H1 (cell line): ENCODE results near the gene EVI5. TPM values are rescaled to one million over a fixed set of nuclear protein-coding genes. Genes with fewer than 3 reads are reported as not detected.

Source experiments
- CTCF ChIA-PET: fragments of 300-600 bp; sonication (Branson Sonifier 250); formaldehyde crosslinking; loops from one replicate; lab custom pipeline; 2021; ENCODE audit not compliant: partially characterized antibody; lab: Charles Lee
- POLR2A ChIA-PET: fragments of 300-600 bp; sonication (Branson Sonifier 250); formaldehyde crosslinking; loops from one replicate; lab custom pipeline; 2021; ENCODE audit warnings: inconsistent platforms; ENCODE audit not compliant: partially characterized antibody; lab: Charles Lee
- DNase-seq, 2 experiments: peaks; one replicate each; pipeline versions ENCODE4 v3.0.0 to v3.0.0-alpha.2; 2010 to 2022; ENCODE audit warnings: low spot score in 2 of 2, low read depth in 1 of 2, mixed read lengths in 1 of 2
- FAIRE-seq: peaks from 2 replicates; lab custom pipeline; 2011; peaks lifted over from hg19 to GRCh38; lab: Jason Lieb, UNC
- H2AFZ ChIP-seq: 2 replicates; pipeline ENCODE4 v1.8.1; 2012; ENCODE audit warnings: low read length, inconsistent platforms
- H2AK5ac ChIP-seq: 2 replicates; pipeline ENCODE4 v1.6.1; 2013; ENCODE audit warnings: low read depth, low read length
- H2BK120ac ChIP-seq: replicated peaks from 2 replicates; pipeline ENCODE3; 2013; ENCODE audit warnings: low read depth, low read length, inconsistent platforms
- H2BK12ac ChIP-seq: 2 replicates; pipeline ENCODE4 v1.6.1; 2013; ENCODE audit warnings: low read depth, low read length
- H2BK15ac ChIP-seq: 2 replicates; pipeline ENCODE4 v1.6.1; 2013; ENCODE audit warnings: low read length
- H2BK20ac ChIP-seq: 2 replicates; pipeline ENCODE4 v1.6.1; 2013; ENCODE audit warnings: low read length
- H2BK5ac ChIP-seq: 2 replicates; pipeline ENCODE4 v1.6.1; 2013; ENCODE audit warnings: low read depth, low read length
- H3K14ac ChIP-seq: 2 replicates; pipeline ENCODE4 v1.6.1; 2013; ENCODE audit warnings: inconsistent platforms; ENCODE audit not compliant: insufficient read length
- H3K18ac ChIP-seq: 2 replicates; pipeline ENCODE4 v1.6.1; 2013; ENCODE audit warnings: low read length; ENCODE audit errors: extremely low read depth
- H3K23ac ChIP-seq: 2 replicates; pipeline ENCODE4 v1.6.1; 2013; ENCODE audit warnings: inconsistent platforms; ENCODE audit not compliant: insufficient read length
- H3K23me2 ChIP-seq: 2 replicates; pipeline ENCODE4 v1.6.1; 2013; ENCODE audit warnings: low read depth, low read length
- H3K27ac ChIP-seq: 2 replicates; pipeline ENCODE4 v1.6.1; 2011; ENCODE audit warnings: low read depth, low read length, inconsistent platforms
- H3K27me3 ChIP-seq, 4 experiments: replicated peaks in 1 of 4; 1 replicate in 1 of 4; 2 replicates in 3 of 4; pipeline versions ENCODE4 v1.6.1 to v1.8.1; 2011 to 2013; ENCODE audit warnings: low read length in 3 of 4, mild to moderate bottlenecking in 3 of 4, inconsistent platforms in 2 of 4, mixed read lengths in 2 of 4, moderate library complexity in 1 of 4; ENCODE audit not compliant: control insufficient read depth in 3 of 4, insufficient read depth in 3 of 4; ENCODE audit errors: extremely low read depth in 1 of 4
- H3K36me3 ChIP-seq, 4 experiments: 2 replicates each; pipeline versions ENCODE4 v1.6.1 to v1.8.1; 2011 to 2013; ENCODE audit warnings: mild to moderate bottlenecking in 4 of 4, low read length in 3 of 4, moderate library complexity in 2 of 4, control low read depth in 1 of 4, inconsistent platforms in 1 of 4; ENCODE audit not compliant: insufficient read depth in 4 of 4, control insufficient read depth in 2 of 4
- H3K4ac ChIP-seq: replicated peaks from 2 replicates; pipeline ENCODE3; 2013; ENCODE audit warnings: low read length, low read depth, mixed read lengths, inconsistent platforms; ENCODE audit not compliant: insufficient read length
- H3K4me1 ChIP-seq, 4 experiments: replicated peaks in 1 of 4; 1 replicate in 1 of 4; 2 replicates in 3 of 4; pipeline versions ENCODE4 v1.6.1 to v1.8.1; 2011 to 2013; ENCODE audit warnings: low read length in 3 of 4, inconsistent platforms in 2 of 4, mixed read lengths in 1 of 4; ENCODE audit not compliant: insufficient read depth in 4 of 4, control insufficient read depth in 3 of 4
- H3K4me2 ChIP-seq, 2 experiments: 2 replicates each; pipeline versions ENCODE4 v1.6.1 to v1.8.1; 2011 to 2013; ENCODE audit warnings: low read depth in 2 of 2, low read length in 2 of 2, control low read depth in 1 of 2, inconsistent platforms in 1 of 2, mild to moderate bottlenecking in 1 of 2; ENCODE audit not compliant: insufficient read depth in 1 of 2
- H3K4me3 ChIP-seq, 4 experiments: fragments of 200-600, 300-600 bp in 1 of 4; sonication (generic), shearing (Covaris generic), sonication (Bioruptor Twin) in 1 of 4; 2 replicates each; pipeline versions ENCODE4 v1.5.1 to v1.8.1; 2011 to 2016; ENCODE audit warnings: low read length in 4 of 4, low read depth in 3 of 4, control low read depth in 2 of 4, inconsistent platforms in 2 of 4, mild to moderate bottlenecking in 2 of 4, mixed read lengths in 1 of 4, moderate library complexity in 1 of 4; ENCODE audit not compliant: insufficient read depth in 2 of 4; ENCODE audit errors: extremely low read depth in 1 of 4
- H3K56ac ChIP-seq: replicated peaks from 2 replicates; pipeline ENCODE3; 2013; ENCODE audit warnings: low read depth, mild to moderate bottlenecking, mixed read lengths, low read length, inconsistent platforms; ENCODE audit not compliant: insufficient read length
- H3K79me1 ChIP-seq: 2 replicates; pipeline ENCODE4 v1.6.1; 2013; ENCODE audit warnings: low read depth, low read length, control low read depth
- H3K79me2 ChIP-seq, 2 experiments: 2 replicates each; pipeline versions ENCODE4 v1.6.1 to v1.8.1; 2012 to 2013; ENCODE audit warnings: low read length in 2 of 2, mild to moderate bottlenecking in 2 of 2, inconsistent platforms in 1 of 2; ENCODE audit not compliant: insufficient read depth in 2 of 2, control insufficient read depth in 1 of 2
- H3K9ac ChIP-seq, 4 experiments: replicated peaks in 1 of 4; 1 replicate in 1 of 4; 2 replicates in 3 of 4; pipeline versions ENCODE4 v1.6.1 to v1.8.1; 2011 to 2013; ENCODE audit warnings: low read depth in 3 of 4, low read length in 3 of 4, control low read depth in 2 of 4, mild to moderate bottlenecking in 2 of 4, moderate library complexity in 2 of 4, inconsistent platforms in 1 of 4; ENCODE audit errors: extremely low read depth in 1 of 4
- H3K9me3 ChIP-seq, 2 experiments: 2 replicates each; pipeline versions ENCODE4 v1.6.1 to v1.8.1; 2012 to 2013; ENCODE audit warnings: mild to moderate bottlenecking in 2 of 2, moderate library complexity in 2 of 2, control low read depth in 1 of 2, inconsistent platforms in 1 of 2, low read depth in 1 of 2, low read length in 1 of 2, mixed read lengths in 1 of 2; ENCODE audit not compliant: insufficient read depth in 2 of 2
- H4K20me1 ChIP-seq, 2 experiments: replicated peaks in 1 of 2; 2 replicates each; pipeline versions ENCODE3 to v1.8.1; 2011 to 2013; ENCODE audit warnings: inconsistent platforms in 2 of 2, low read length in 2 of 2, mild to moderate bottlenecking in 1 of 2; ENCODE audit not compliant: insufficient read depth in 2 of 2, control insufficient read depth in 1 of 2
- H4K5ac ChIP-seq: 2 replicates; pipeline ENCODE4 v1.6.1; 2013; ENCODE audit warnings: low read length, low read depth, mixed read lengths, inconsistent platforms; ENCODE audit not compliant: insufficient read length
- H4K8ac ChIP-seq: 2 replicates; pipeline ENCODE4 v1.8.0; 2013; ENCODE audit warnings: mild to moderate bottlenecking, moderate library complexity, low read length, inconsistent platforms; ENCODE audit not compliant: insufficient read depth; ENCODE audit errors: extremely low read depth
- H4K91ac ChIP-seq: replicated peaks from 2 replicates; pipeline ENCODE3; 2013; ENCODE audit warnings: low read length, mixed read lengths, inconsistent platforms; ENCODE audit not compliant: insufficient read length
- EP300 ChIP-seq, 2 experiments: IDR thresholded peaks; 1 replicate in 1 of 2; 2 replicates in 1 of 2; pipeline ENCODE4 v1.6.1; 2011 to 2012; ENCODE audit warnings: low read depth in 2 of 2, low read length in 2 of 2, mild to moderate bottlenecking in 2 of 2, borderline replicate concordance in 1 of 2, inconsistent platforms in 1 of 2, moderate library complexity in 1 of 2
- HDAC2 ChIP-seq, 2 experiments: fragments of 300-600 bp in 1 of 2; sonication (generic) in 1 of 2; IDR thresholded peaks; 2 replicates each; pipeline ENCODE4 v1.6.1; 2011 to 2012; ENCODE audit warnings: low read depth in 2 of 2, low read length in 2 of 2, mild to moderate bottlenecking in 2 of 2, moderate library complexity in 2 of 2, borderline replicate concordance in 1 of 2, inconsistent platforms in 1 of 2
- KDM5A ChIP-seq: fragments of 200-600 bp; IDR thresholded peaks from 2 replicates; pipeline ENCODE4 v1.7.1; 2012; ENCODE audit warnings: mild to moderate bottlenecking, low read length, inconsistent platforms, mixed read lengths
- MAFK ChIP-seq: IDR thresholded peaks from 2 replicates; pipeline ENCODE4 v1.6.1; 2012; ENCODE audit warnings: low read depth, mild to moderate bottlenecking, improper control_type of control experiment, low read length
- MAX ChIP-seq: IDR thresholded peaks from 2 replicates; pipeline ENCODE4 v1.6.1; 2012; ENCODE audit warnings: inconsistent platforms
- POLR2A ChIP-seq, 2 experiments: IDR thresholded peaks; 1 replicate in 1 of 2; 2 replicates in 1 of 2; pipeline ENCODE4 v1.6.1; 2011; ENCODE audit warnings: low read depth in 2 of 2, low read length in 2 of 2, mild to moderate bottlenecking in 2 of 2; ENCODE audit errors: control extremely low read depth in 1 of 2
- POLR2AphosphoS5 ChIP-seq: IDR thresholded peaks from 2 replicates; pipeline ENCODE4 v1.6.1; 2011; ENCODE audit warnings: low read depth, low read length
- RXRA ChIP-seq: IDR thresholded peaks from 2 replicates; pipeline ENCODE4 v1.6.1; 2011; ENCODE audit warnings: low read depth, mild to moderate bottlenecking, low read length, moderate library complexity; ENCODE audit not compliant: insufficient read depth
- TAF1 ChIP-seq: IDR thresholded peaks from 2 replicates; pipeline ENCODE4 v1.6.1; 2011; ENCODE audit warnings: mild to moderate bottlenecking, low read depth, low read length
- WGBS, 2 experiments: shearing (Covaris generic) in 1 of 2; methylation state at CpG; one replicate each; pipeline versions ENCODE4 v1.1.6 to v1.1.7; 2013 to 2015; ENCODE audit warnings: low lambda C conversion rate in 2 of 2, mixed read lengths in 2 of 2, inconsistent platforms in 1 of 2, low coverage in 1 of 2, missing lambda C conversion rate in 1 of 2; ENCODE audit not compliant: insufficient replicate concordance in 2 of 2, insufficient coverage in 1 of 2, insufficient read length in 1 of 2; ENCODE audit errors: extremely low coverage in 1 of 2, missing lambda C conversion rate in 1 of 2; 5-methylcytosine and 5-hydroxymethylcytosine counted together
- polyA plus RNA-seq, 7 experiments: library from polyadenylated mRNA; depleted of rRNA in 3 of 7; stranded (reverse) in 5 of 7; unstranded in 2 of 7; fragments of >200 nt in 5 of 7; fragments of 200-250 nt in 2 of 7; gene quantifications; 1 replicate in 5 of 7; 2 replicates in 1 of 7; 4 replicates in 1 of 7; pipeline versions ENCODE4 v1.2.1 to v1.2.3, GENCODE V29; 2011 to 2013; ENCODE audit warnings: missing spikeins in 2 of 7, mixed read lengths in 2 of 7
- total RNA-seq: library from RNA; stranded (reverse); fragmentation: NEBNext Ultra II Directional; extraction: Animal tissue kit (Norgen Biotek cat#: 25700); gene quantifications from 2 replicates; pipeline ENCODE4 v1.2.1, GENCODE V29; 2021

EVI5 gene
- total and polyA plus RNA-seq, 2 of the 8 experiments (the other 6 are each of a cell fraction or from before 2014, with no cell fraction given): 1.7 to 13.7 TPM

- Histone ChIP-seq H3K4me2 (no peak overlapping the region), H4K8ac (no peak overlapping the region), H3K14ac (no peak overlapping the region), H3K4me1 (no peaks in the 10 kb centered on the region), H2BK15ac (no peak overlapping the region), H4K20me1 (peaks cover 0 to 2% of the 10 kb centered on the region in 2 experiments), H3K4ac (no peak overlapping the region), H3K36me3 (no peaks in the 10 kb centered on the region), H2BK5ac (no peak overlapping the region), H3K9me3 (no peaks in the 10 kb centered on the region), H3K18ac (no peak overlapping the region), H3K23me2 (peaks cover 1% of the 10 kb centered on the region; the same call in 1 of the 2 replicates), H2AFZ (no peak overlapping the region), H3K23ac (no peak overlapping the region), H2BK12ac (no peak overlapping the region), H3K9ac (no peak overlapping the region), H3K27ac (no peak overlapping the region), H2AK5ac (no peak overlapping the region)
- no peak for DNase-seq
- POLR2A ChIA-PET: interaction anchor here (0.6 kb wide), 1 partner anchor 38 kb away, joined by 3 read pairs; no protein-coding TSS in a partner anchor
- TF ChIP-seq MAX (no peak), POLR2AphosphoS5 (no peak), MAFK (no peak), KDM5A (no peak), POLR2A (IDR thresholded peaks at IDR 0.05; ENCODE audit: control extremely low read depth in 1 of 2, low read depth in 2 of 2, low read length in 2 of 2) (no peak), TAF1 (no peak), RXRA (no peak), HDAC2 (IDR thresholded peaks at IDR 0.05; ENCODE audit: borderline replicate concordance in 1 of 2, low read depth in 2 of 2, low read length in 2 of 2) (no peak), EP300 (IDR thresholded peaks at IDR 0.05; ENCODE audit: borderline replicate concordance in 1 of 2, low read depth in 2 of 2, low read length in 2 of 2) (no peak)
- TF ChIP-seq, all 59 proteins: peak for 0
- FAIRE-seq: no peak
- no peak overlapping the region for H3K4me3 ChIP-seq
- 83% methylated on average over 4 of the region's 4 CpGs; no CpG with 5 or more reads in 1 of the 2 experiments for WGBS, 2 experiments
- CTCF ChIA-PET: no interaction called here
- no peak overlapping the region for H4K91ac ChIP-seq
- H3K56ac ChIP-seq: no peak overlapping the region
- H2BK120ac ChIP-seq: no peak overlapping the region
- no peak overlapping the region for H4K5ac ChIP-seq
- no peak overlapping the region for H2BK20ac ChIP-seq
- H3K27me3 ChIP-seq: no peaks in the 10 kb centered on the region
- no peaks in the 10 kb centered on the region for H3K79me1 ChIP-seq
- no peaks in the 10 kb centered on the region for H3K79me2 ChIP-seq
Observed at GRCh38 chr1:92739669-92740524, 45.0 kb downstream of the EVI5 start.
